OCI-LY3 (cell line): ENCODE data around the gene PKHD1.

Experiments used
- H2AFZ ChIP-seq: fragments of 200-600, 300-600 bp; shearing (Covaris generic); 2 replicates; pipeline ENCODE4 v1.6.0; 2014; ENCODE audit warnings: antibody characterized with exemption, low read depth, low read length
- H3K27ac ChIP-seq: fragments of 200-600, 300-600 bp; sonication (generic); 2 replicates; pipeline ENCODE4 v1.5.1; 2014; ENCODE audit warnings: mild to moderate bottlenecking, low read length, moderate library complexity, mixed read lengths
- H3K27me3 ChIP-seq: fragments of 200-600, 300-600 bp; sonication (generic); 2 replicates; pipeline ENCODE4 v1.6.1; 2014; ENCODE audit warnings: low read depth, low read length, mixed read lengths
- H3K36me3 ChIP-seq: fragments of 200-600, 300-600 bp; sonication (generic); replicated peaks from 2 replicates; pipeline ENCODE3; 2014; ENCODE audit warnings: low read depth, low read length, mixed read lengths
- H3K4me1 ChIP-seq: fragments of 300-600, 200-600 bp; sonication (generic); 2 replicates; pipeline ENCODE4 v1.6.1; 2014; ENCODE audit warnings: low read length, mixed read lengths
- H3K4me2 ChIP-seq: fragments of 200-600, 300-600 bp; sonication (generic); 2 replicates; pipeline ENCODE4 v1.6.1; 2014; ENCODE audit warnings: low read length, mixed read lengths
- H3K4me3 ChIP-seq: fragments of 300-600, 200-600 bp; sonication (generic); 2 replicates; pipeline ENCODE4 v1.5.1; 2014; ENCODE audit warnings: antibody characterized with exemption, mild to moderate bottlenecking, low read length, moderate library complexity
- H3K79me2 ChIP-seq: fragments of 300-600, 200-600 bp; shearing (Covaris generic); 2 replicates; pipeline ENCODE4 v1.6.1; 2014; ENCODE audit warnings: mild to moderate bottlenecking, low read length, mixed read lengths
- H3K9ac ChIP-seq: fragments of 300-600, 200-600 bp; shearing (Covaris generic); 2 replicates; pipeline ENCODE4 v1.6.0; 2014; ENCODE audit warnings: mild to moderate bottlenecking, low read length, moderate library complexity
- H3K9me3 ChIP-seq: fragments of 200-600, 300-600 bp; shearing (Covaris generic); 2 replicates; pipeline ENCODE4 v1.6.1; 2014; ENCODE audit warnings: low read length, mixed read lengths; ENCODE audit not compliant: insufficient read depth
- H4K20me1 ChIP-seq: fragments of 200-600, 300-600 bp; sonication (generic); 2 replicates; pipeline ENCODE4 v1.6.1; 2016; ENCODE audit warnings: low read length, mixed read lengths; ENCODE audit not compliant: insufficient read depth
- CTCF ChIP-seq: fragments of 200-600, 300-600 bp; sonication (generic); IDR thresholded peaks from 2 replicates; pipeline ENCODE4 v1.5.1; 2014; ENCODE audit warnings: antibody characterized with exemption, low read length, low read depth
- EZH2phosphoT487 ChIP-seq: fragments of 200-600 bp; shearing (Covaris generic); IDR thresholded peaks from 2 replicates; pipeline ENCODE4 v1.6.1; 2018; ENCODE audit warnings: antibody characterized with exemption, mixed run types, low read depth

The PKHD1 gene

GRCh38 chr6:51585264-51585663, 502.1 kb downstream of the PKHD1 start:
- TF ChIP-seq CTCF (no peak), EZH2phosphoT487 (no peak)
- Histone ChIP-seq H3K9me3 (no peaks in the 10 kb centered on the region), H3K4me1 (no peaks in the 10 kb centered on the region)

DNA sequence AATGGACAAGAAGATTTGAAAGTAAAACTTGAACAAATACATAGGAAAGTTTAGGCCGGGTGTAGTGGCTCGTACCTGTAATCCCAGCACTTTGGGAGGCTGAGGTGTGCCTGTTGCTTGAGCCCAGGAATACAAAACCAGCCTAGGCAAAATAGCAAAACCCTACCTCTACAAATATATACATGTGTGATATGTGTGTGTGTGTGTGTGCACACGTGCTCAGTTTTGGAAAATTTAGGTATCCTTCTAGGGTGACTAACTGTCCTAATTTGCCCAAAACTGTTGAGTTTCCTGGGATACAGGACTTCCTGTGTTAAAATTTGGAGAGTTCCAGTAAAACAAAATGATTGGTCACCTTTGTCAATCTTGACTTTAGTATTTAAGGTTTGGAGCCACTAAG, 503.2 kb downstream of the PKHD1 start:
- H3K9ac ChIP-seq: no peak overlapping the region
- TF ChIP-seq CTCF: no peak
- no peak for TF ChIP-seq EZH2phosphoT487
- no peaks in the 10 kb centered on the region for H3K27me3 ChIP-seq
- no peaks in the 10 kb centered on the region for H3K9me3 ChIP-seq
- H3K36me3 ChIP-seq: no peaks in the 10 kb centered on the region
- H2AFZ ChIP-seq: no peak overlapping the region
- H3K79me2 ChIP-seq: no peaks in the 10 kb centered on the region
- H3K27ac ChIP-seq: no peak overlapping the region
- no peaks in the 10 kb centered on the region for H3K4me1 ChIP-seq
- no peaks in the 10 kb centered on the region for H4K20me1 ChIP-seq
- H3K4me3 ChIP-seq: no peak overlapping the region
- H3K4me2 ChIP-seq: no peak overlapping the region

More at GRCh38 chr6:51585264-51585663, 502.1 kb downstream of the PKHD1 start:
- no peak overlapping the region for H3K27ac ChIP-seq
- H2AFZ ChIP-seq: no peak overlapping the region
- H3K9ac ChIP-seq: no peak overlapping the region
- H3K27me3 ChIP-seq: no peaks in the 10 kb centered on the region
- H3K36me3 ChIP-seq: no peaks in the 10 kb centered on the region
- H3K4me3 ChIP-seq: no peak overlapping the region
- H3K79me2 ChIP-seq: no peaks in the 10 kb centered on the region
- H3K4me2 ChIP-seq: no peak overlapping the region
- H4K20me1 ChIP-seq: no peaks in the 10 kb centered on the region

GRCh38 chr6:51578994-51579393, 508.4 kb downstream of the PKHD1 start:
- H3K27me3 ChIP-seq: no peaks in the 10 kb centered on the region
- H2AFZ ChIP-seq: no peak overlapping the region
- no peaks in the 10 kb centered on the region for H3K4me1 ChIP-seq
- H4K20me1 ChIP-seq: no peaks in the 10 kb centered on the region
- H3K4me2 ChIP-seq: no peak overlapping the region
- H3K27ac ChIP-seq: no peak overlapping the region
- TF ChIP-seq EZH2phosphoT487: no peak
- TF ChIP-seq CTCF: no peak
- no peaks in the 10 kb centered on the region for H3K36me3 ChIP-seq
- no peaks in the 10 kb centered on the region for H3K79me2 ChIP-seq
- no peak overlapping the region for H3K9ac ChIP-seq
- H3K9me3 ChIP-seq: no peaks in the 10 kb centered on the region
- H3K4me3 ChIP-seq: no peak overlapping the region

DNA sequence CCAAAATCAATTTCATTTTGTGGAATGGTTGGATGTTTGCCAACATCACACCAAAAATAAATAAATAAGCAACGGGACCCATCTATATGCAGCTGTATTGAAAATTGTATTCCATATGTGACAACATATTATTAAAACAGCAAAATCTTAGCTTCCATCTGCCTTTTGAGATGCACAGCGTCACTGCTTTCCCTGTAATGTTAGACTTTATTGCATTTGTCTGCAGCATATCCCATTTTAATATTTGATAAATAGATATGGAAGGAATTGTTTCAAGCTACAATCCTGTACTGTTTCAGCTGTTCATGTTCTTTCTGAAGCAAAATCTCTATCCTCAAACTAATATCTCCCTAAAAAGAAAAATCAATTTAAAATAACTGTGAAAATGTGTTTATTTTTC, 509.1 kb downstream of the PKHD1 start:
- no peak overlapping the region for H3K4me3 ChIP-seq
- no peak overlapping the region for H3K9ac ChIP-seq
- no peaks in the 10 kb centered on the region for H3K27me3 ChIP-seq
- H4K20me1 ChIP-seq: no peaks in the 10 kb centered on the region
- H3K4me1 ChIP-seq: no peaks in the 10 kb centered on the region
- no peak overlapping the region for H2AFZ ChIP-seq
- H3K36me3 ChIP-seq: no peaks in the 10 kb centered on the region
- TF ChIP-seq EZH2phosphoT487: no peak
- TF ChIP-seq CTCF: no peak
- no peaks in the 10 kb centered on the region for H3K79me2 ChIP-seq
- no peak overlapping the region for H3K27ac ChIP-seq
- H3K4me2 ChIP-seq: no peak overlapping the region
- H3K9me3 ChIP-seq: no peaks in the 10 kb centered on the region
